Fibroblast of skin of right quadriceps (primary cell): Measurements from ENCODE around the gene SSUH2.

Experiments used
- DNase-seq: peaks from one replicate; pipeline ENCODE4 v3.0.0-alpha.2; 2013

SSUH2 gene

GRCh38 chr3:8578282-8578681 lies 66.3 kb downstream of the SSUH2 start:
- no peak for DNase-seq

GRCh38 chr3:8576841-8577571 lies 67.6 kb downstream of the SSUH2 start:
- DNase-seq = peak; percentile 64

GRCh38 chr3:8576436-8576835 lies 68.2 kb downstream of the SSUH2 start:
- DNase-seq = no peak

- no peak for DNase-seq
These were observed 69.1 kb downstream of the SSUH2 start for GRCh38 chr3:8575364-8576104.

GRCh38 chr3:8574670-8575322 lies 69.8 kb downstream of the SSUH2 start:
- no peak for DNase-seq

- DNase-seq = no peak
These were observed 70.4 kb downstream of the SSUH2 start for GRCh38 chr3:8574040-8574669.

- DNase-seq = no peak
These were observed 71.2 kb downstream of the SSUH2 start for GRCh38 chr3:8573342-8573926.

GRCh38 chr3:8571256-8571655 lies 73.3 kb downstream of the SSUH2 start:
- DNase-seq = no peak
